ENCODE data around the gene LYST. TPM values are rescaled to one million over a fixed set of nuclear protein-coding genes. Genes with fewer than 3 reads are reported as not detected.
"Not testable (repeated sequence)": the region's sequence is repeated elsewhere in the genome, so short reads cannot be mapped to it uniquely, and the experiment has no call there.

LYST gene
- total RNA-seq, 2 experiments from 2014 or later: 52.8 to 61.2 TPM

DNA sequence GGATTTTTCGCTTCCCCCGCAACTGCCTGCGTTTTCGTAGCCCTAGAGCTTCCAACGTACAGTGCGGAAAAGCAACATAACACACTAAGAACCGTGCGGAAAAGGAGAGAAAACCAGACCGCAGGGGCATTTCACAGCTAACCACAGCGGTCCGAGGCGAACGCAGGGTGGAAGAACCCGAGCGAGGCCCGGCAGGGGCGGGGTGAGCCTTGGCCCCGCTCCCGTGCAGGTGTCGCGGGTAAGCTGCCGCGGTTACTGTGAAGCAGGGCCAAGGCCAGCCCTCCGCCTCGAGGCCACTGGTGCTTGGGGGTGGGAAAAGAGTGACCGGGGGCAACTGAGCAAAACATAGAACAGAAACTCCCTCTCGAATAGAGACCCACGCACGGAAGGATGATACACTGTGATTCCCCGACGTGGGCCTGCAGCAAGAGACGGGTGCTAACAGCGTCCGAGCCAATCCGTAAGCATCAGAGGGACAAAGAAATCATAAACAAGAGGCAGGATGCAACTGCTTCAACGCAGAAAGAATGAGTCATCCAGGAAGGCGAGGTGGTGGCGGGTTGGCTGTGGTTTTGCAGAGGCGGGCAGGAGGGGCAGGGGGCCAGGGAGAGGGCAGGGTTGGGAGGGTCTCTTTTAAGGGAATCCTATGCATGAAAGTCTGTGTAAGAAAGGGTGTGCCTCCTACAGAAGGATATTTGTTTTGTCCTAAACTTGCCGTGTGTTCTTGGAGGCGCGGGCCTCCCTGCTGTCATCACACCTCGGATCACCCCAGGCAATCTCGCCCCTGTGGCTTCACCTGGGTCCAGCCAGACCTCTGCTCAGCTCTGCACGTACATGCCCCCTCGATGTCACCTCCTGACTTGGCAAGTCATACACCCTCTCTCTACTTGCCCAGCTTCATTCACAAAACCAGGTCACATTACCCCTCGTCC lies 224.4 kb downstream of the LYST start:
- no peaks in the 10 kb centered on the region for H3K9me3 Mint-ChIP-seq
- H3K27ac Mint-ChIP-seq: peak overlapping the region; percentile 87
- POLR2A ChIA-PET: no interaction called here
- peaks cover 18% of the 10 kb centered on the region for H3K4me1 Mint-ChIP-seq
- DNase-seq: peak; percentile 69
- peak; percentile 86 for ATAC-seq (ENCODE audit: low read depth)
- H3K36me3 Mint-ChIP-seq: no peaks in the 10 kb centered on the region
- H3K27me3 Mint-ChIP-seq: peaks cover 33% of the 10 kb centered on the region
- H3K4me3 Mint-ChIP-seq: peak overlapping the region; percentile 71

DNA sequence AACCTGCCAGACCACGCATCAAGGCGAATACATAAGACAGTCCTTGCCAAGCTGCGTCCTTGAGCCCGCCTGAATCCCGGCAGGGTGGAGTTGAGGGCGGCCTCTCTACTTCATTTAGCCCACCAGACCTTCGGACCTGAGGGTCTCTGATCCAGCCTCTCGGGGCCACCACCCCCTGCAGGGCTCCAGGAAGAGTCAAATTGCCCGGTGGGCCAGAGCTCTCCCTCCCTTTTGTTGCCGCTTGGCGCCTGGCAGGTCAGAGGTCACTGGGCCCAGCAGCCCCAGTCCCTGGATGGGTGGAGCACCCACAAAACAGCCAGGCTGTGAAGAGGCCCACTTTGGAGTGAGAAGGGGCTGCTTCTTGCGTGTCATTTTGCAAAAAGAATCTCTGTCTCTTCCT lies 226.1 kb downstream of the LYST start:
- Mint-ChIP-seq H3K36me3 (no peaks in the 10 kb centered on the region), H3K4me3 (no peak overlapping the region), H3K27me3 (peaks cover 17% of the 10 kb centered on the region), H3K27ac (no peak overlapping the region), H3K4me1 (peaks cover 18% of the 10 kb centered on the region), H3K9me3 (no peaks in the 10 kb centered on the region)
- ATAC-seq (ENCODE audit: low read depth) (no peak), DNase-seq (no peak)
- POLR2A ChIA-PET: no interaction called here

DNA sequence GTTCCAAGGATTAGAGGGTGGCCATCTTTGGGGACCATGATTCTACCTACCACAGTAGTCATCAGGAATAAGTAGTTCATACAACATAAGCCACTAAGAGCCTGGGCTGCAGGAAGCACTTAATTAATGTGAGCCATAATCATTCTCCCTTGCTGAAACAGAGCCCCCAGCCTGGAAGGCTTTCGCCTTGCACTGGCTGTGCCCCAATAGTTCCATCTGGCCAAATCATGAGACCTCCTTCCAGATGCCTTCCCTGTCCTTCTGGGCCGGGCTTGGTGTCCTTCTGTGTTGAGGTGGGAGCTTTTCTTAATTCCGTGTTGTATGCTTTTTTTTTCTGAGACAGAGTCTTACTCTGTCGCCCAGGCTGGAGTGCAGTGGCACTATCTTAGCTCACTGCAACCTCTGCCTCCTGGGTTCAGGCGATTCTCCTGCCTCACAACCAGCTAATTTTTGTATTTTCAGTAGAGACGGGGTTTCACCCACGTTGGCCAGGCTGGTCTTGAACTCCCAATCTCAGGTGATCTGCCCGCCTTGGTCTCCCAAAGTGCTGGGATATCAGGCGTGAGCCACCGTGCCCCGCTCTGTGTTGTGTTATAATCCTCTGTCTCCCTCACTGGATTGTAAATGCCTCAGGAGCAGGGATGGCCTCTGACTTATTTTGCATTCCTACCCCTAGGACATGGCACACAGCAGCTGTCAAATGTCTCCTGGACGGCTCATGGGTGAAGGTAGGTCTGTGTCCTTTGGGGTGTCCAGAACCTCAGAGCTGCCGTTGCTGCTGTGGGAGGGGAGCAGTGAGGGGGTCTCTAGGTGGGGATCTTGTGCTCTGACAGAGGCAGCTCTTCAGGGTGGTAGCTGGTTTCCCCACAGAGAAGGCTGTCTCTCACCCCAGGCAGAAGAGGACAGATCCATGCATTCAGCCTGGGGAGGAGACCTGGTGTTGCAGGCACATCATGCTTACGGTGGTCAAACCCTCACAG lies 227.2 kb downstream of the LYST start:
- Mint-ChIP-seq H3K36me3 (no peaks in the 10 kb centered on the region), H3K27ac (no peak overlapping the region), H3K9me3 (no peaks in the 10 kb centered on the region), H3K4me1 (peaks cover 18% of the 10 kb centered on the region), H3K27me3 (peaks cover 15% of the 10 kb centered on the region), H3K4me3 (no peak overlapping the region)
- DNase-seq: no peak
- no peak for ATAC-seq (ENCODE audit: low read depth)
- POLR2A ChIA-PET: no interaction called here

DNA sequence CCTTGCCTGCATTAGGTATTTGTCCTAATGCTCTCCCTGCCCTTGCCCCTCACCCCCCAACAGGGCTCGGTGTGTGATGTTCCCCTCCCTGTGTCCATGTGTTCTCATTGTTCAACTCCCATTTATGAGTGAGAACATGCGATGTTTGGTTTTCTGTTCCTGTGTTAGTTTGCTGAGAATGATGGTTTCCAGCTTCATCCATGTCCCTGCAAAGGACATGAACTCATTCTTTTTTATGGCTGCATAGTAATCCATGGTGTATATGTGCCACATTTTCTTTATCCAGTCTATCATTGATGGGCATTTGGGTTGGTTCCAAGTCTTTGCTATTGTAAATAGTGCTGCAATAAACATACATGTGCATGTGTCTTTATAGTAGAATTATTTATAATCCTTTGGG lies 228.1 kb downstream of the LYST start:
- H3K9me3 Mint-ChIP-seq; POLR2A ChIA-PET; H3K36me3 Mint-ChIP-seq; H3K4me3 Mint-ChIP-seq; ATAC-seq (ENCODE audit: low read depth); DNase-seq: not testable (repeated sequence)
- Mint-ChIP-seq H3K27ac (peak overlapping the region; percentile 33), H3K27me3 (peaks cover 14% of the 10 kb centered on the region), H3K4me1 (peaks cover 18% of the 10 kb centered on the region)

DNA sequence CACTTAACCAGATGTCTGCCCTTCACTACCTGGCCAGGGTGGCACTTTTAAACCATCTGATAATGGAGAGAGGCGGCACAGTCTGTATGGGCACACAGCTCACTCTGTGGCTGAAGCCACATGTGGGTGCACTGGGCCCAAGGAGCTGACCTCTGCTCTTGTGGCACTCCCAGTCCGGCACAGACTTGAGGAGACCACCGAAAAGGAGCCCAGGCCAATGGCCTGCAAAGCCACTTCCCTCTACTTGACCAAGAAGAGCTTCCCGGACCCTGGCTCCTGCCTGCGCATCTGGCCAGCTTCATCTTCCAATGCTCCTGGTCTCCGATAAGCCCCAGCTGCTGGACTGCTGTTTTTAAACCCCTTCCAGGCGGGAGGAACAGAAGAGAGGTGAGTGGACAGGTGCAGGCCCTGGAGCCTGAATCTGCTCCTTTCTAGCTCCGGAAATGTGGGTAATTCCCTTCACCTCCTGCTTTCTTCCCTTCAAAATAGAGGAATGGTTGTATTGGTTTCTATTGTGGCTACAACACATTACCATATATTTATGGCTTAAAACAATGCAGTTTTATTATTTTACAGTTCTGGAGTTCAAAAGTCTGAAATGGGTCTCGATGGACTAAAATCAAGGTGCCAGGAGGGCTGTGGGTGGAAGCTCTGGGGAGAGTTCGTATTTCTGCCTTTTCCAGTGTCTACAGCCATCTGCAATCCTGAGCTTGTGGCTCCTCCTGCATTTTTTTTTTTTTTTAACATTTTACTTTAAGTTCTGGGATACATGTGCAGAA lies 228.8 kb downstream of the LYST start:
- POLR2A ChIA-PET: no interaction called here
- no peak overlapping the region for H3K4me3 Mint-ChIP-seq
- no peak overlapping the region for H3K27ac Mint-ChIP-seq
- H3K4me1 Mint-ChIP-seq: peaks cover 13% of the 10 kb centered on the region
- H3K9me3 Mint-ChIP-seq: no peaks in the 10 kb centered on the region
- no peaks in the 10 kb centered on the region for H3K36me3 Mint-ChIP-seq
- DNase-seq (no peak), ATAC-seq (ENCODE audit: low read depth) (no peak)
- peaks cover 11% of the 10 kb centered on the region for H3K27me3 Mint-ChIP-seq

DNA sequence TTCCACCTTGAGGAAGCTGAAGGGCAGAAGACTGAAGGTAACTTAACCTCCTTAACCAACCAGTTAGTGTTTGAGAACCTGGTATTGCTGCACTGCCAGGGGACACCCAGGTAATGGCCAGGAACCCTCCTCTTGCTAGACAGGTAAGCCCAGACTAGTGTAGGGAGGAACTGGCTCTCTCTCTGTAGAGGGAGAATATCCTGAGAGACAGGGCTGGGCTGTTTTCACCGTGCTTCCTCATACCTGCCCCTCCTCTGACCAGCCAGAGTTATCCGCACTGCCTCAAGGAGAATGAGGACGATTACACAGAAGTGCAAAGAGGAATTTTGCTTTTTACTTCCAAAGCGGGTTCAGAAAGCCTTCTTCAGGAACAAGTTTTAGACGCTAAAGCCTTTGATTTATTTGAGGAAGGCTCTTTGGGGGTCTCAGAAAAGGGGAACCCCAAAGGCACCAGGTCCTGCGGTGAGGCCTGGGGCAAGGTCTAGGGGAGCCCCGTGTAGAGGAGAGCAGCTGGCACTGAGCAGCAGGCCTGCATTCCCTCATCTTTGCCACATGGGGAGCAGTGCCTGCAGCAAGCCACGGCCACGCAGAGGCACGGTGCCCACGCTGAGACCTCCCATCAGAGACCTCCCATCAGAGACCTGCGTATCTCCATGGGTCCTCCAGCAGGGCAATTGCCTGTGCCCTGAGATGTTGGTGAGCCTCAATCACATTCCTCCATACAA lies 230.6 kb downstream of the LYST start:
- Mint-ChIP-seq H3K27me3 (peaks cover 17% of the 10 kb centered on the region), H3K27ac (no peak overlapping the region), H3K4me3 (no peak overlapping the region), H3K9me3 (no peaks in the 10 kb centered on the region), H3K4me1 (peaks cover 5% of the 10 kb centered on the region), H3K36me3 (no peaks in the 10 kb centered on the region)
- DNase-seq: no peak
- ATAC-seq (ENCODE audit: low read depth): no peak
- POLR2A ChIA-PET: no interaction called here

DNA sequence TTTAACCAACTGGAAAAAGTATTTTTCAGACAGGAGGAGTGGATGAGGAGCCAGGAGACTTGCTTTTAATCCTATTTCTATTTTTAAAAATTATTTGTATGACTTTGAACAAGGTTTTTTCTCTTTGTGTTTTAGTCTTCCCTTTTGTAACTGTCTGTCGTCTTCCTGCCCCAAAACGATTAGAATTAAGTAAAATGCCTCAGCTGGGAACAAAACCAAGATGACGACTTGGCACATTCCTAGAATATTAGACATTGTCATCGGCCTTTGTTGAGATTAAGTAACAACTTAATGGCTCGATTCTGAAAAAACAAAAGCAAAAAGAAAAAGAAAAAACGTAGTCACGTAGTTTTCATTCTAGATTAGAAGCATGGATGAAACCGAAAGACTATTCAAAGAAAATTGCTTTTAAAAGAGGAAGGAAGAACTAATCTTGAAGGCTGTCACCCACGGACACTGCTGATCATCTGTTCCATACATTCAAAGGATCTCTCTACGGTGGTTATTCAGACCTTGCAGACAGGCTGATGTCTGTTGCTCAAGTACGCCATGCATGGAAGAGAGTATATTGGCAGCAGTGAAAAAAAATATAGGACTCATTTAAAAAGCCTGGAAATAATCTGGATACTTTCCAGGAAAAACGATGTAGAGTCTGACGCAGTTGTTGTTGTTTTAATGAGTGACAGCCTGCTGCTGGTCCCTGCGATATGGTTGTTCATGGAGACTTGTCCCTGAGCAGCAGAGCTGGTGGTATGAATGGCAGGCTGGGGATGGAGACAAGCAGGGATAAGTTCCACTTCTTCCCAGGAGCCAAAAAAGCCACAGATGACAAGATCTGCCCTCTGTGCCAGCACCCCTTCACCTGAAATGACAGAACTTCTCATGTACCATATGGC lies 234.0 kb downstream of the LYST start:
- no peak for DNase-seq
- peaks cover 5% of the 10 kb centered on the region for H3K4me1 Mint-ChIP-seq
- no peaks in the 10 kb centered on the region for H3K36me3 Mint-ChIP-seq
- ATAC-seq (ENCODE audit: low read depth): no peak
- no peaks in the 10 kb centered on the region for H3K9me3 Mint-ChIP-seq
- no peak overlapping the region for H3K27ac Mint-ChIP-seq
- H3K4me3 Mint-ChIP-seq: peak overlapping the region; percentile 28
- H3K27me3 Mint-ChIP-seq: peaks cover 32% of the 10 kb centered on the region
- POLR2A ChIA-PET: no interaction called here

DNA sequence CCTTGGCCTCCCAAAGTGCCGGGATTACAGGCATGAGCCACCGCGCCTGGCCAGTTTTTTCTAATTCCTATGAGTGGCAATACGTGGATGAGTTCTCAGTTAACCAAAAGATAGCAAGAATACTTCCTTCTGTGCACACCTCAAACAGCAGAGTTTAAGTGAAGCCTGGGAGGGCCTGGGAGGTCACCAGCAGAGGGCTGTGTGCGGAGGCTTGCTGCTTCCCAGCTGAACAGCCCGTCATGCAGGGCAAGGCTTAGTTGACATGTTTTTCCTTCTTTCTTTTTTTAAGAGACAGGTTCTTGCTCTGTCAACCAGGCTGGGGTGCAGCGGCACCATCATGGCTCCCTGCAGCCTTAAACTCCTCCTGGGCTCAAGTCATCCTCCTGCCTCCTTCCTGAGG lies 234.9 kb downstream of the LYST start:
- POLR2A ChIA-PET: no interaction called here
- ATAC-seq (ENCODE audit: low read depth): no peak
- Mint-ChIP-seq H3K27ac (peak overlapping the region; percentile 16), H3K4me3 (no peak overlapping the region), H3K9me3 (no peaks in the 10 kb centered on the region), H3K4me1 (peaks cover 5% of the 10 kb centered on the region), H3K36me3 (no peaks in the 10 kb centered on the region), H3K27me3 (peaks cover 32% of the 10 kb centered on the region)
- no peak for DNase-seq

DNA sequence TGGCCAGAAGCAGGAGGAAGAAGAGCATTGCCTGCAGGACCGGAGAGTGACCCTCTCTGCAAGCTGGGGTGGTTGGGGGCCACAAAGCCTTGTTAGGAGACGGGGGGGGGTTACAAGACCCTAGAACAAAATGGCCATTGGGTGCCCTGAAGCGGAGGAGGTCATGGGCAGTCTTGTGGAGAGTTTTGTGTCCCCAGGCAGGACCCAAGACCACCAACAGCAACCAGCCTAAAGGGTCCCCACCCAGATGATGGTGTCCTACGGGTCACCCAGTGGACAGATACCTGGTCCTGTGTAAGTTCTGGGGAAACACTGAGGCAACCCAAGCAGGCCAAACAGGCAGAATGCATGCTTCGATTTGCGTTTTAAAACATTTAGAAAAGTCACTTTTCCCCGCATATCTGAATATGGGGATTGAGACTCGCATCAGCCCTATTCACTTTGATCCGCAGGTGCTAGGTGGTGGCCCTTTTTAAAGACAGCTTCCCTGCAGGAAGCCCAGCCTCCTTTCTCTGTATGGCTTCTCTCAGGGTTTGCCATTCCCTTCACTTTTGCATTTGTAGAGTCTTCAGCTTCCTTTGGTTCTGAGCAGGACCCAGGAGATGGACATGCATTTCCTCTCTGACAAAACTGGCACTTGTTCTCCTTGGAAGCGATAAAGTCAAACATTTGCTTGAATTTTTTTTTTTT lies 238.2 kb downstream of the LYST start:
- no peaks in the 10 kb centered on the region for H3K36me3 Mint-ChIP-seq
- DNase-seq (no peak), ATAC-seq (ENCODE audit: low read depth) (no peak)
- POLR2A ChIA-PET: interaction anchor here (0.7 kb wide), 1 partner anchor 122 kb away, joined by 5 read pairs; no protein-coding TSS in a partner anchor
- peaks cover 17% of the 10 kb centered on the region for H3K4me1 Mint-ChIP-seq
- H3K9me3 Mint-ChIP-seq: no peaks in the 10 kb centered on the region
- peaks cover 40% of the 10 kb centered on the region for H3K27me3 Mint-ChIP-seq
- no peak overlapping the region for H3K4me3 Mint-ChIP-seq
- no peak overlapping the region for H3K27ac Mint-ChIP-seq

DNA sequence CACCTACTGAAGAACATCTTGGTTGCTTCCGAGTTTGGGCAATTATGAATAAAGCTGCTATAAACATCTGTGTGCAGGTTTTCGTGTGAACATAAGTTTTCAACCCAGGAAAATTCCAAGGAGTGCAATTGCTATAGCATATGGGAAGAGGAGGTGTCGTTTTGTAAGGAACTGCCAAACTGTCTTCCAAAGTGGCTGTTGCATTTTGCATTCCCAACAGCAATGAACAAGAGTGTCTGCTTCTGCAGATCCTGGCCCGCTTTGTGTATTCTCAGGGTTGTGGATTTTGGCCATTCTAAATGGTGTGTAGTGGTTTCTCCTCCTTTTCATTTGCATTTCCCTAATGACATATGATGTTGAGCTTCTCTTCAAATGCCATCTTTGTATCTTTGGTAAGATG lies 240.9 kb downstream of the LYST start:
- Mint-ChIP-seq H3K27me3 (peaks cover 29% of the 10 kb centered on the region), H3K27ac (no peak overlapping the region), H3K4me1 (peaks cover 12% of the 10 kb centered on the region), H3K36me3 (no peaks in the 10 kb centered on the region), H3K4me3 (no peak overlapping the region), H3K9me3 (no peaks in the 10 kb centered on the region)
- ATAC-seq (ENCODE audit: low read depth): no peak
- DNase-seq: no peak
- POLR2A ChIA-PET: no interaction called here

DNA sequence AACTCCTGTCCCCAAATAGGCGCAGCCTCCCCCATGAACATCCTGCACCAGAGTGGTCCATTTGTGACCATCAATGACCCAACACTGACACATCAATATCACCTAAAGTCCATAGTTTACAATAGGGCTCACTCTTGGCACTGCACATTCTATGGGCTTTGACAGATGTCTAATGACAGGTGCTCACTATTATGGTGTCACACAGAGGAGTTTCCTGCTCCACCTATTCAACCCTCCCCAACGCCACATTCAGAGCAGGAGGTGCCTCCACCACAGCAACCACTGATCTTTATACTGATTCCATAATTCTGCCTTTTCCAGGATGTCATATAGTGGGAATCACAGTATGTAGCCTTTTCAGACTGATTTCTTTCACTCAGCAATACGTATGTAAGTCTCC lies 241.4 kb downstream of the LYST start:
- ATAC-seq (ENCODE audit: low read depth): no peak
- DNase-seq: no peak
- H3K9me3 Mint-ChIP-seq: no peaks in the 10 kb centered on the region
- H3K36me3 Mint-ChIP-seq: no peaks in the 10 kb centered on the region
- H3K4me3 Mint-ChIP-seq: no peak overlapping the region
- peaks cover 12% of the 10 kb centered on the region for H3K4me1 Mint-ChIP-seq
- H3K27ac Mint-ChIP-seq: no peak overlapping the region
- POLR2A ChIA-PET: no interaction called here
- H3K27me3 Mint-ChIP-seq: peaks cover 26% of the 10 kb centered on the region
